ENCODE measurements around the gene GPR65. TPM values are rescaled to one million over a fixed set of nuclear protein-coding genes. Genes with fewer than 3 reads are reported as not detected.

GPR65 gene
- polyA plus RNA-seq, 1 of the 3 experiments (the other 2 are of a cell fraction), result under 0.01 TPM

GRCh38 chr14:87992718-87993628, 12.0 kb upstream of the GPR65 start, which contains the start of gene GALC:
Gene GALC, minus strand, starts transcription at chr14:87993182. Its CDS starts 18 bp downstream, at chr14:87993164.
- WGBS (ENCODE audit: low lambda C conversion rate), result 9% methylated on average over 31 of the region's 83 CpGs
- Histone ChIP-seq H4K20me1 (ENCODE audit: insufficient read depth) (no peaks in the 10 kb centered on the region), H3K9me3 (no peaks in the 10 kb centered on the region), H3K27ac (ENCODE audit: low read depth in 2 of 2, low read length in 1 of 2) (peak within 1 kb of the TSS; percentile 45 to 90; a peak in 3 of 4 replicates), H3F3A (replicated peaks; ENCODE audit: insufficient read depth) (no peaks in the 10 kb centered on the region), H3K9ac (peak within 1 kb of the TSS; percentile 73), H3K4me2 (peak within 1 kb of the TSS; percentile 70), H3K9me2 (no peaks in the 10 kb centered on the region), H3K4me3 (ENCODE audit: low read depth in 2 of 2, low read length in 1 of 2) (peak within 1 kb of the TSS; percentile 71 to 79), H3K27me3 (ENCODE audit: insufficient read depth) (no peaks in the 10 kb centered on the region), H2AFZ (ENCODE audit: low read depth) (peak within 1 kb of the TSS; percentile 96), H3K79me2 (ENCODE audit: insufficient read depth) (no peaks in the 10 kb centered on the region), H3K4me1 (ENCODE audit: control insufficient read depth in 1 of 2, insufficient read depth in 2 of 2, low read depth in 1 of 2, low read length in 1 of 2) (peaks cover 0 to 7% of the 10 kb centered on the region in 2 experiments; a peak in 1 of 4 replicates), H3K36me3 (replicated peaks in 1 of 2; ENCODE audit: control insufficient read depth in 1 of 2, insufficient read depth in 2 of 2, low read length in 1 of 2) (no peaks in the 10 kb centered on the region)
- POLR2A ChIA-PET, result interaction anchor here (0.8 to 1.2 kb wide), 3 partner anchors 9 to 392 kb away, joined by 3 to 5 read pairs (median 4); partner anchors contain the start of gene SPATA7
- CTCF ChIA-PET, result interaction anchor here (1.5 to 3.0 kb wide), 2 partner anchors 20 to 48 kb away, joined by 5 to 11 read pairs; no protein-coding TSS in a partner anchor
- peak; percentile 91 for DNase-seq
- TF ChIP-seq CTCF (IDR thresholded peaks at IDR 0.05), result no peak
- TF ChIP-seq SMC3 (IDR thresholded peaks at IDR 0.05; ENCODE audit: low read depth, low read length), result no peak
- no peak for TF ChIP-seq GABPA (IDR thresholded peaks at IDR 0.05; ENCODE audit: low read depth)
- no peak for TF ChIP-seq TCF12 (IDR thresholded peaks at IDR 0.05)
- no peak for TF ChIP-seq RCOR1 (IDR thresholded peaks at IDR 0.05; ENCODE audit: low read length)
- TF ChIP-seq TAF1 (IDR thresholded peaks at IDR 0.05; ENCODE audit: borderline replicate concordance, low read depth, low read length), result peak; percentile 67; the same call in 1 of the 2 replicates
- no peak; the same call in none of the 2 replicates for TF ChIP-seq POLR2AphosphoS5 (IDR thresholded peaks at IDR 0.05; ENCODE audit: low read depth, low read length)
- TF ChIP-seq EP300 (IDR thresholded peaks at IDR 0.05; ENCODE audit: borderline replicate concordance in 1 of 2, low read depth in 1 of 2, low read length in 1 of 2), result peak in 1 of 2 experiments; percentile 21; a peak in 1 of 4 replicates
- TF ChIP-seq ELF1 (IDR thresholded peaks at IDR 0.05), result peak; percentile 29; the same call in 1 of the 2 replicates
- TF ChIP-seq, protein P1, sequence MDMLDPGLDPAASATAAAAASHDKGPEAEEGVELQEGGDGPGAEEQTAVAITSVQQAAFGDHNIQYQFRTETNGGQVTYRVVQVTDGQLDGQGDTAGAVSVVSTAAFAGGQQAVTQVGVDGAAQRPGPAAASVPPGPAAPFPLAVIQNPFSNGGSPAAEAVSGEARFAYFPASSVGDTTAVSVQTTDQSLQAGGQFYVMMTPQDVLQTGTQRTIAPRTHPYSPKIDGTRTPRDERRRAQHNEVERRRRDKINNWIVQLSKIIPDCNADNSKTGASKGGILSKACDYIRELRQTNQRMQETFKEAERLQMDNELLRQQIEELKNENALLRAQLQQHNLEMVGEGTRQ (IDR thresholded peaks at IDR 0.05; ENCODE audit: borderline replicate concordance, low read depth, low read length), result peak; percentile 58; the same call in 1 of the 2 replicates
- no peak for TF ChIP-seq TEAD4 (IDR thresholded peaks at IDR 0.05; ENCODE audit: borderline replicate concordance, insufficient read depth)
- TF ChIP-seq YY1 (IDR thresholded peaks at IDR 0.05; ENCODE audit: low read depth), result peak; percentile 99
- TF ChIP-seq, protein P2, sequence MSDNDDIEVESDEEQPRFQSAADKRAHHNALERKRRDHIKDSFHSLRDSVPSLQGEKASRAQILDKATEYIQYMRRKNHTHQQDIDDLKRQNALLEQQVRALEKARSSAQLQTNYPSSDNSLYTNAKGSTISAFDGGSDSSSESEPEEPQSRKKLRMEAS (IDR thresholded peaks at IDR 0.05; ENCODE audit: low read depth), result peak; percentile 65; the same call in 1 of the 2 replicates
- peak; percentile 66; the same call in 1 of the 2 replicates for TF ChIP-seq MXI1 (IDR thresholded peaks at IDR 0.05; ENCODE audit: low read depth, low read length)
- no peak for TF ChIP-seq SIN3A (IDR thresholded peaks at IDR 0.05; ENCODE audit: borderline replicate concordance, low read depth, low read length)
- TF ChIP-seq CHD2 (IDR thresholded peaks at IDR 0.05; ENCODE audit: low read length, partially characterized antibody), result no peak
- TF ChIP-seq NRF1 (IDR thresholded peaks at IDR 0.05; ENCODE audit: low read depth, low read length), result no peak
- TF ChIP-seq, protein P3, sequence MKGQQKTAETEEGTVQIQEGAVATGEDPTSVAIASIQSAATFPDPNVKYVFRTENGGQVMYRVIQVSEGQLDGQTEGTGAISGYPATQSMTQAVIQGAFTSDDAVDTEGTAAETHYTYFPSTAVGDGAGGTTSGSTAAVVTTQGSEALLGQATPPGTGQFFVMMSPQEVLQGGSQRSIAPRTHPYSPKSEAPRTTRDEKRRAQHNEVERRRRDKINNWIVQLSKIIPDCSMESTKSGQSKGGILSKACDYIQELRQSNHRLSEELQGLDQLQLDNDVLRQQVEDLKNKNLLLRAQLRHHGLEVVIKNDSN (IDR thresholded peaks at IDR 0.05; ENCODE audit: borderline replicate concordance, low read depth), result peak; percentile 95
- TF ChIP-seq RXRA (IDR thresholded peaks at IDR 0.05; ENCODE audit: borderline replicate concordance, low read depth), result no peak
